ENCODE data around the gene MMP28. TPM values are rescaled to one million over a fixed set of nuclear protein-coding genes. Genes with fewer than 3 reads are reported as not detected.

The MMP28 gene
- total and polyA plus RNA-seq, 10 donors = 1.1 to 5.9 (median 2.8) TPM

DNA sequence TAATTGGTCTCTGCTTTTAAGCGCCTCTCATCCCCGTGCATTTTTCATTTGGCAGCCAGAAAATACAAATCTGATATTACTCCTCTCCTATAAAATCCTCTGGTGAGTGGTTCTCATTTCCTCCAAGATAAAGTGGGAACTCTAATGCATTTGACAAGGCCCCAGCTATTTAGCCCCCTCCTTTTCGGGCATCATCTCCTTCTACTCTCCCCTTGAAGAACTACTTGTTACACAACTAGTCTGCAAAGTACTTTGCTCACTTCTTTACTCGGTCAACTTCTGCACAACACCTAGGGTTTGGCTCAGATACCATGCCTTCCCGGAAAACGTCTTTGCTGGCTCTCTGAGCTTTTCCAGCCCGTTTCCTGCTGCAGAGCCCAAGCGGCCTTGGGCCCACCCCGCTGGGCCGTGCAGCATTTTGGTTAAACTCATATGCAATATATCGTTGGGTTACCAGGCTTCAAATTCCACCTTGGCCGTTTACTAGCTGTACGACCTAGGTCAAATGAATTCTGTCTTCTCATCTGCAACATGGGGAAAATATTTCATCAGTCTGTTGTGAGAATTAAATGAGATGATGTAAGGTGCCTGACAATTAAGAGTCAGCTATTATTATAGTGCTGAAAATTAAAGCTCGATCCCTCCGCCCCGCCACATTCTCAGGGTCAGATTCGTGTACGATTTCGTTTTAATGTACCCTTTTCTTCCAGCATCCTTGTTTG is 13.0 kb upstream of the MMP28 start:
- H3K27me3 ChIP-seq (replicated peaks in 1 of 7) = no peaks in the 10 kb centered on the region
- H3K9me3 ChIP-seq = no peaks in the 10 kb centered on the region
- 19 to 28% (median 24%) methylated on average over 19 of the region's 19 CpGs for WGBS, 5 donors
- peak overlapping the region; percentile 91 to 98 (median 98) for H3K27ac ChIP-seq
- TF ChIP-seq POLR2A (IDR thresholded peaks at IDR 0.05) (no peak), POLR2AphosphoS5 (IDR thresholded peaks at IDR 0.05) (no peak), CTCF (IDR thresholded peaks at IDR 0.05 in 8 of 11, conservative IDR thresholded peaks at IDR 0.05 in 3 of 11) (no peak)
- intact Hi-C loops (cut with DNase I; ENCODE audit: low total_unique reads) = loop anchor here (5.0 kb wide), 1 partner anchor 41 kb away; no protein-coding TSS in a partner anchor
- peaks cover 30 to 74% (median 60%) of the 10 kb centered on the region in 6 donors for H3K4me1 ChIP-seq
- H3K36me3 ChIP-seq = no peaks in the 10 kb centered on the region
- peak; percentile 79 for DNase-seq
- H3K4me3 ChIP-seq = peak overlapping the region; percentile 60 to 92 (median 85)

DNA sequence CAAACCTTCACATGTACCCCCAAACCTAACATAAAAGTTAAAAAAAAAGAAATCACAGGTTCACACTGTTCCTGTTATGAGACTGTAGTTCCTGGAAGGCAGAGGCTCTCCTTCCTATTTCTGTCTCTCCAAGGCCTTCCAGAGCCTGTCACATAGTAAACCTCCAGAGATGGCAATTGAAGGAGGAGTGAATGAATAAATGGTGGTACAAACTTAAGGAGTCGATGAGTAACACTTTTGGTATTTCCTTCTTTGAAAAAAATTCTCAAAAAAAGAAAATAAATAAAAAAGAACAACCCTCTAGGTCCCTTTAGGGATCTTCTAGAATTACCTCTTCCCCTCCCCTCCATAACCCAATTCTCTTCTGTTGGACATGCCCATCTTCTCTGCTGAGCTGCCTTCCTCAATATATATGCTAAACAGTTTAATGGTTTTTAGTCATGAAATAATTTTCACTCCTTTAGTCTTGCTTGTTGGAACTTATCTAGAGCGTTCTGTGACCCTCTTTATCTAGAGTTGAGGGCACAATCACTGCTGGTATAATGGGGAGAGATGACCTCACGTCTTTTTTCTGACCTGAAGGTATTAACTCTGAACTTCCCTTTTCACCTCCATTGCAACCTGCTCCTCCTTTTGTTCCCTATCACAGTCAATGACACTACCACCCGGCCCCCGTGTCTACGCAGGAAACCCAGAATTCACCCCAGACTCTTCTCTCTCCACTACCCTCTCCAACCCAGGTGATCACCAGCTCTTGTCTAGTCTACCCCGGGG is 12.1 kb upstream of the MMP28 start:
- Histone ChIP-seq H3K9me3 (no peaks in the 10 kb centered on the region), H3K4me3 (no peak overlapping the region), H3K27ac (peak overlapping the region; percentile 91 to 98 (median 98)), H3K4me1 (peaks cover 26 to 66% (median 51%) of the 10 kb centered on the region in 6 donors), H3K27me3 (replicated peaks in 1 of 7) (no peaks in the 10 kb centered on the region), H3K36me3 (no peaks in the 10 kb centered on the region)
- 67 to 78% (median 72%) methylated on average over 7 of the region's 7 CpGs for WGBS, 5 donors
- TF ChIP-seq POLR2A (IDR thresholded peaks at IDR 0.05) = no peak
- TF ChIP-seq CTCF (IDR thresholded peaks at IDR 0.05 in 8 of 11, conservative IDR thresholded peaks at IDR 0.05 in 3 of 11) = no peak
- no peak for TF ChIP-seq POLR2AphosphoS5 (IDR thresholded peaks at IDR 0.05)
- DNase-seq = no peak
- intact Hi-C loops (cut with DNase I; ENCODE audit: low total_unique reads) = loop anchor here (5.0 kb wide), 1 partner anchor 40 kb away; no protein-coding TSS in a partner anchor

DNA sequence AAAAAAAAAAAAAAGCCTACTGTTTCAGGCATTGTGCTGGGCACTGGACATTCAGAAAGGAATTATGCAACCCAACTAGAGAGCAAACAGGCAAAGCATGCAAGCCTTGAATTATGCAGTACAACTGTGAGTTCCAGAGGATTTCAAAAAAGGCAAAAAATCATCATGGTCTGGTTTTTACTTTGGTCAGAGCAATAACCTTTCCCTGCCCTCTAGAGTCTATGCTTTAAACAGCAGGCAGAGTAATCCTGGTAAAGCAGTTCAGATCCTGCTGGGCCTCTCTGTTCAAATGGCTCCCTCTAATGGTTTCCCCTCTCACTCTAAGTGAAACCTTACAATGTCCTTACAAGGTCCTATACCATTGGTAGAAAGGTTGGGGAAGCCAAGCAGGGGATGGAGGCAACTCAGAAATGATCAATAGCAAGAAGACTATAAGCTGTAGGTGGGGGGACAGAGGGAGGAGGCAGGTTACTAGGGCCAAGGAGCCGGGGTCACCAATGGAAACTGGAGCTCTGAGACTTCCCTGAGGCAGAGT is 9.3 kb upstream of the MMP28 start:
- Histone ChIP-seq H3K4me1 (peaks cover 16 to 64% (median 48%) of the 10 kb centered on the region in 6 donors), H3K36me3 (no peaks in the 10 kb centered on the region), H3K27ac (no peak overlapping the region), H3K9me3 (no peaks in the 10 kb centered on the region), H3K4me3 (no peak overlapping the region), H3K27me3 (replicated peaks in 1 of 7) (no peaks in the 10 kb centered on the region)
- 7 to 53% (median 29%) methylated on average over 1 of the region's 1 CpG for WGBS, 5 donors
- no peak for TF ChIP-seq POLR2AphosphoS5 (IDR thresholded peaks at IDR 0.05)
- peak; percentile 56 to 89 (median 72) for TF ChIP-seq CTCF (IDR thresholded peaks at IDR 0.05 in 8 of 11, conservative IDR thresholded peaks at IDR 0.05 in 3 of 11)
- intact Hi-C loops (cut with DNase I; ENCODE audit: low total_unique reads) = loop anchor here (5.0 kb wide), 1 partner anchor 37 kb away; no protein-coding TSS in a partner anchor
- no peak for DNase-seq
